Suprapubic skin (tissue), 4 donors: Measurements from ENCODE around the gene ATRN.

Source experiments
- CTCF ChIP-seq, 2 donors: fragments of 200-600 bp in 1 of 2; fragments of 450-650 bp in 1 of 2; sonication (generic) in 1 of 2; IDR thresholded peaks; one replicate each; pipeline ENCODE4 v1.5.1; 2016 to 2019; ENCODE audit warnings: antibody characterized with exemption in 2 of 2, mild to moderate bottlenecking in 1 of 2, moderate library complexity in 1 of 2
- EP300 ChIP-seq: sonication (generic); formaldehyde crosslinking; IDR thresholded peaks from one replicate; pipeline ENCODE4 v1.6.1; 2017; ENCODE audit warnings: antibody characterized with exemption
- POLR2A ChIP-seq, 2 donors: fragments of 450-650 bp; IDR thresholded peaks; one replicate each; pipeline ENCODE4 v1.6.1; 2017; ENCODE audit warnings: antibody characterized with exemption in 2 of 2, mild to moderate bottlenecking in 2 of 2, moderate library complexity in 2 of 2
- POLR2AphosphoS5 ChIP-seq, 3 donors: sonication (generic); formaldehyde crosslinking; IDR thresholded peaks; one replicate each; pipeline ENCODE4 v1.6.1; 2017; ENCODE audit warnings: antibody characterized with exemption in 3 of 3

GRCh38 chr20:3479025-3479424 lies 8.2 kb downstream of the ATRN start:
- TF ChIP-seq CTCF (IDR thresholded peaks at IDR 0.05) (no peak), POLR2AphosphoS5 (IDR thresholded peaks at IDR 0.05) (no peak), EP300 (no peak), POLR2A (IDR thresholded peaks at IDR 0.05) (no peak)
